HG03196 (cell line): ENCODE data around the gene TMEM119.

Experiments used
- ATAC-seq: cut with Tn5 transposase; IDR thresholded peaks from one replicate; pipeline ENCODE4 v1.9.1; 2021; ENCODE audit not compliant: unreplicated experiment

TMEM119 gene

DNA sequence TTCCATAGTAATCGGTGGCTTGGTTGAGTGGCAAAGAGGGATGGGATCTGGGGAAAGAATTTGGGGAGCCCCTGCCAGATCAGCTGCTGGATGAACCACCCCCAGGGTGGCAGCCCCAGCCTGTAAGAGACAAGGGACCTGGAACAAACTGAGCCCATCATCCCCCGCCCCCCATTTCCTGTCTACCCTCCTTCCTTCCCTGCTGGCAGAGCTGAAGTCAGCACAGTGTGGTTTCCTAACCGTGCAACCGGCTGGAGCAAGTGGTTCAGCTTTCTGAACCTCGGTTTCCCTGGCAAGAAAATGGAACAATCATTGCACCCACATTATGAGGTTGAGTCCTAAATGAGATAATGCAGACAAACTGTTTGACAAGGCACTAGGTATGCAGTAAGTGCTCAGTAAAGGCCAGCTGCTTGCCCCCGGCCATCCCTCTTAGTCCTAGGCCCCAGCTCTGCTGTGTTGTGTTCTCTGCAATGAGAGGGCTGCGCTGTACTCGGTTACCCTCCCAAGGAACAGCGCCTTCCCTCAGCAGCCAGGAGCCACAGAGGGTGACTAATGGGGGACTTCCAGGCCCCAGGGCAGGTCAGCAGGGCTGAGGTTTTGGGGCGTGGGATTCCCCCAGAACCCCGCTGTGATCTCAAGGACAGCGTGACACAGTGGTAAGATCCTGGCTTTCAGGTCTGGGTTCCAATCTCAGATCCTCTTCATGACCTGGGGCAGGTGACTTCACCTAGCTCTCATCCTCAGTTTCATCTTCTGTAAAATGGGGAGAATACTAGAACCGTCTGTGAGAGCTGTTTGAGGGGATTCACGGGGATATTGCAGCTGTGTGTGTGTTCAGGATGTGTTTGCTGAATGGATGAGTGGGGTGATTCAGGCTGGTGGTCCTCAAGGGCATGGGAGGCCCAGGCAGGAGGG lies 19.3 kb upstream of the TMEM119 start:
- ATAC-seq = peak; percentile 74

GRCh38 chr12:108616359-108616758 lies 18.5 kb upstream of the TMEM119 start:
- ATAC-seq = no peak

DNA sequence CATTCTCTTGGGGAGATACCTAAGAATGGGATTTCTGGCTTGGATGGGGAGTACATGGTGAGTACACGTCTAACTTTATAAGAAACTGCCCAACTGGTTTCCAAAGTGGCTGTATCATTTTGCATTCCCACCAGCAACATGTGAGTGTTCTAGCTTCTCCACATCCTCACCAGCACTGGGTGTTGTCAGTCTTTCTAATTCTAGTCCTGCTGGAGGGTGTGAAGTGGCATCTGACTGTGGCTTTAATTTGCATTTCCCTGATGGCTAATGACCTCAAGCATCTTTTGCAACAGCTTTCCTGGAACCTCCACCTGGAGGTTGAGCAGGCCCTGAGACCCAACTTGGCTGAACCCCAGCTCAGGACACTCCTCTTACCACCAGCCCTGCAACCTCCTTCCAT lies 18.0 kb upstream of the TMEM119 start:
- ATAC-seq = no peak

GRCh38 chr12:108614639-108615038 lies 16.8 kb upstream of the TMEM119 start:
- ATAC-seq = no peak

GRCh38 chr12:108614041-108614440 lies 16.2 kb upstream of the TMEM119 start:
- no peak for ATAC-seq

DNA sequence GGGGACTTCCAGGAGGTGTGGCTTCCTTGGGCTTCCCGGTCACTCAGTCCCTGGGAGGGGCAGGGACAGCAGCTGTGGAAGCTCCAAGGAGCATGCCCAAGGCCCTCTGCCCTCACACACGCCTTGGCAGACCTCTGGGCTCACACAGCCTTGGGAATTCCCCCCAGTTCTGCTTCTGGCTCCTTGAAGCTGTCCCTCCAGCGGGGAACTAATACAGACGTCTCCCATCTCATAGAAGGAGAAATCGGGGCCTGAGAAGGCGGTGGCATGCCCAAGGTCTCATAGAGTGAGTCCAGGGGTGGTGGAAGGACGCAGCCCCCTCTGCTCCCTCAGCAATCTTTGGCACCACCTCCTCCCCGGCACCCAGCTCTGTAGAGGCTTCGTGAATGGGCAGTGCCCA lies 15.7 kb upstream of the TMEM119 start:
- no peak for ATAC-seq

DNA sequence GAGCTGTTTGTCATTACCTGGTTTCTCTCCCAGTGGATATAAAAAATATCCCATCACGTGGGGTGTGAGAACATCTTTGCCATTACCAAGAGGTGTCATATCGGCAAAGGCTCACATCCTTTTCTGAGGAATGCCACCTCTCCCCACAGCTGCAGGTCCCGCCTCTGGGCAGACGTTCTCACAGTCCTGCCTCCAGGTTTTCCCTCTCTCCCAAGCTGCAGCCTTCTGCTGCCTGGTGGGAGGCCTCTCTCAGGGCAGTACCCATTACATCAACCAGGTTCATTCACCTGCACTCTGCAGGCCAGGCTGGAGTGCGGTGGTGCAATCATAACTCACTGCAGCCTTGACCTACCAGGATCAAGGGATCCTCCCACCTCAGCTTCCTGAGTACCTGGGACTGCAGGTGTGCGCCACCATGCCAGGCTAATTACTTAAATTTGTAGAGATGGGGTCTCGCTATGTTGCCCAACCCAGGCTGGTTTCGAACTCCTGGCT lies 15.0 kb upstream of the TMEM119 start:
- ATAC-seq = no peak

- ATAC-seq = no peak
Measured at GRCh38 chr12:108611884-108612415, 14.1 kb upstream of the TMEM119 start.

DNA sequence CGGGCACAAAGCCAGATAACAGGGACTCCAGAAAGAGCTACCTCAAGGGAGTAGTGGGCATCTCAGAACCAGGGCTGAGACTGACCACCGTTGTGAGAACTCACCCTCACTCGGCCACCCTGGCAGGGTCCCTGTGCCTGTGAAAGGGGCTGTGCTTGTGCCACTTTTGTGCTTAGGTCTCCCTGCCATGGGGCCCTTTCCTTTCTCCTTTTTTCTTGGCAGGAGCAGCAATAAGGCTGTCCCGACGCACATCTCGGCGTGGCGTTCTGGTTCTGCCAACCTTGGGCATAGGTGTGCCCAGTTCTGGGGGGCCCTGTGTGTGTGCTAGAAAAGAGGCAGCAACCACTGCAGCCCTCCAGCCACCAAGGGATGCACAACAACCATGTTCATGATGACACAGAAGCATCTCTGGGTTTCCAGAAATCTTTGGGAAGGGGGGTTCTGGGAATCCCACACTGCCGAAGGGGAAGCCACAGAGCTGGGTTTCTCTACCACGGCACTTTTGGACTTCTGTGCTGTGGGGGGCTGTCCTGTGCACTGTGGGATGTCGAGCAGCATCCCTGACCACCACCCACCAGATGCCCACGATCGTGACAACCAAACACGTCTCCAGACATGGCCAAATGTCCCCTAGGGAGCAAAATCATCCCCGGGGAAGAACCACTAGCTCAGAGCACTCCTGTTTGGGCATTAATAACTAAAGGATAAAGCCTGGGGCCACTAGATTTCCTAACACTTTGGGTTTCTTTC lies 13.1 kb upstream of the TMEM119 start:
- no peak for ATAC-seq

GRCh38 chr12:108610336-108610815 lies 12.5 kb upstream of the TMEM119 start:
- ATAC-seq = no peak

GRCh38 chr12:108609537-108610335 lies 11.9 kb upstream of the TMEM119 start:
- ATAC-seq = no peak

DNA sequence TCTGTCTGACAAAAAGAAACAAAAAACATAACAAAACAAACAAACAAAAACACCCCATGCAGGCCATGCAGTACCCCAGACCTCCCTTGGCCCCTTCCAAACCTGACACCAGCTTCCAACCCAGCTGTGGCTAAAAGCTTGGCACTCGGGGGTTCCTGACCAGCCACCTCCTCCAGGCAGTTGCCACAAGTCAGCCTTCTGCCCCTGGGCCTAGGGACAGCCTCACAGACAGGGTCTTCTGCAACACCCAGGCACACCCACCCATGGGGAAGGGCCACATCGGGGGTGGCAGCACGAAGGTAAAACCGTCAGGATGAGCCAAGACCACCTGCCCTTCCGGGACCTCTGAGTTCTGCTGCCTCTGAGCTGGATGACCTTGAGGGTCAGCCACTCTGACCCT lies 10.7 kb upstream of the TMEM119 start:
- ATAC-seq = no peak

- no peak for ATAC-seq
Measured at GRCh38 chr12:108607981-108608600, 10.2 kb upstream of the TMEM119 start.

GRCh38 chr12:108606492-108606891 lies 8.6 kb upstream of the TMEM119 start:
- no peak for ATAC-seq

- no peak for ATAC-seq
Measured at GRCh38 chr12:108605690-108606406, 8.0 kb upstream of the TMEM119 start.

GRCh38 chr12:108605000-108605689 lies 7.3 kb upstream of the TMEM119 start:
- ATAC-seq = no peak

DNA sequence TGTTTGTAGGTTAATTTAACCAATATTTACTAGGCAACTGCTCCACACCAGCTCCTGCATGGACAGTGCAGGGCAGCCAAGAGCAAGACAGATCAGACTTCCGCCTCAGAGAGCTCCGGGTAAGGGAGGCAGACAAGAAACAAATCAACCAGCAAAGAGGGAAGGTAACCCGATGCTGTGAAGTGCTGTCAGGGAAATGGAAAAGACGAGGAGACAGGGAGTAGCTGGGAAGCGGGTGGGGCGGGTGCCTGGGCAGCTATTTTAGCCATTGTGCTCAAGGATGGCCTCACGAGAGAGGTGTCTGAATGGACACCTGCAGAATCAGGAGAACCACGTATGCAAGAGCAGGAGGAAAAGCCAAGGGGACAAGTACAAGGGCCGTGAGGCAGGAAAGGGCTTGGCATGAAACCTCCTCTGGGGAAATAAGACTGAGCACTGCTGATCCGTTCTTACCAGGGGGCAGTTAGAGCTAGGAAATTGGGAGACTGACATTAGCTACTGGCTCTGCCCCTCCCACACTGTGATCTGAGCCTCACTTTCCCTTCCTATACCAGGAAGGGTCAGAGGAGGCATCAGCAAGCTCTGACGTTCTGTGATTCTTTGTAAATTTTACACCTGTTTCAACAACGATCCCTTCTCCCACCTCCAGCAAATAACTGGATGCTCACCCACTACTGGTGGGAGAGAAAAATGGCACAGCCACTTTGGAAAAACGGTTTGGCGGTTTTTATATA lies 6.5 kb upstream of the TMEM119 start:
- no peak for ATAC-seq

DNA sequence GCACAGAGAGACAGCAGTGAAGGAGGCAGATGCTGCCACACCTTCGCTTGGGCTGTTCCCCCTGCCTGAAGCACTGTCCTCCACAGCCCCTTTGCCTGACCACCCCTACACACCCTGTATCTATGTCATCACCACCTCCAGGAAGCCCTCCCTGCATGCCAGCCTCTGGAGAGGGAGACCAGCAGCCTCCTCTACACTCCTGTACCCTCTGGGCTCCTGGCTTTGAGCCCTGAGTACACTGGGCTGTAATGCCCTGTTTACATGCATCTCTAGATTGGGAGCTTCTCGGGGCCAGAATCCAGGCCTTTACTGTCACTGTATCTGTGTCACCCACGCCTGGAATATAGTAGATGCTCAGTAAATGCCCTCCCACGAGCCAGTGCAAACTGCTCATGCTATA lies 5.9 kb upstream of the TMEM119 start:
- ATAC-seq = no peak
